BJ (cell line): Measurements from ENCODE around the gene CINP. TPM values are rescaled to one million over a fixed set of nuclear protein-coding genes. Genes with fewer than 3 reads are reported as not detected.

ENCODE experiments used
- CTCF ChIA-PET: fragments of 350-600 bp; formaldehyde crosslinking; extraction: SDS; loops from one replicate; lab custom pipeline; 2021; ENCODE audit warnings: antibody characterized with exemption, inconsistent platforms; lab: Yijun Ruan, JAX
- POLR2A ChIA-PET: fragments of 300-600 bp; sonication (Branson Sonifier 250); formaldehyde crosslinking; extraction: SDS; loops from one replicate; lab custom pipeline; 2021; ENCODE audit warnings: antibody characterized with exemption; lab: Charles Lee
- DNase-seq: peaks from one replicate; pipeline ENCODE4 v3.0.0-alpha.2; 2011; ENCODE audit warnings: low read depth
- H3K27me3 ChIP-seq: 2 replicates; pipeline ENCODE4 v1.6.0; 2011; ENCODE audit warnings: low read length; ENCODE audit not compliant: control insufficient read depth, insufficient read depth
- H3K36me3 ChIP-seq: 2 replicates; pipeline ENCODE4 v1.5.1; 2011; ENCODE audit warnings: low read length; ENCODE audit not compliant: control insufficient read depth, insufficient read depth
- H3K4me3 ChIP-seq: 2 replicates; pipeline ENCODE4 v1.5.1; 2011; ENCODE audit warnings: low read depth, mild to moderate bottlenecking, control low read depth, low read length
- polyA plus RNA-seq: library from polyadenylated mRNA; depleted of rRNA; stranded (reverse); fragments of >200 nt; gene quantifications from 2 replicates; pipeline ENCODE4 v1.2.3, GENCODE V29; 2011
- TF ChIP-seq, protein P1 (sequence below): IDR thresholded peaks from 2 replicates; pipeline ENCODE4 v1.5.1; 2011; ENCODE audit warnings: low read depth, mild to moderate bottlenecking, control low read depth, inconsistent platforms, low read length, moderate library complexity; ENCODE audit not compliant: insufficient read depth

Gene CINP
- polyA plus RNA-seq, 1 experiment = 49.1 TPM

DNA sequence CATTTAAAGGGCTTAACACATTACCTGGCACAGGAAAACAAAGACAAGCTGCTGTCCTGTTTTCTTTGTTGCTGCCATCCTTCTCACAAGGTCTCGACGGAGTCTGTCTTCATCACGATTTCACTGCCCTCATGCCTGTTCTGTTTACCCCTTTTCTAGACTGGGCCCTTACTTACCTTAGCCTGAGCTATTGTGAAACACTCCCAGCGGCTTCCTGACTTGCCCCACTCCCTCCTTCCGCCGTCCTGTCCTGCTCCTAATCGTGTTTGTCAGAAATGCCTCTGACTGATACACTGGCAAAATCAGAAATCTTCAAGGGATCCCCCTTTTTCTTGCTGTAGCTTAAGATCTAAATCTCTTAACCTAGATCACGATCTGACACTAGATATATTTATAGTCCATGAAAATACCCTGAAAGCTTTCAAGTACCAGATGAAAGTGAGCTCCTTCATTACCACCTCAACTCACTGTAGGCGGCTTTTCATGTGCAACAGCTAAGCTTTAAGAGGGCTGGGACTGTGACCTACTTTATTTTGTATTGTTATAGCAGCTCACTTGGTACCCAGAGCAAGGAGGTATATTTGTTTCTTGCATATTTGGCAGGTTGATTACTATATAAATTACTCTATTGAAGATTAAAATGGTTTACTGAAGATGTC lies 32.2 kb upstream of the CINP start:
- no peaks in the 10 kb centered on the region for H3K27me3 ChIP-seq
- TF ChIP-seq, protein P1, sequence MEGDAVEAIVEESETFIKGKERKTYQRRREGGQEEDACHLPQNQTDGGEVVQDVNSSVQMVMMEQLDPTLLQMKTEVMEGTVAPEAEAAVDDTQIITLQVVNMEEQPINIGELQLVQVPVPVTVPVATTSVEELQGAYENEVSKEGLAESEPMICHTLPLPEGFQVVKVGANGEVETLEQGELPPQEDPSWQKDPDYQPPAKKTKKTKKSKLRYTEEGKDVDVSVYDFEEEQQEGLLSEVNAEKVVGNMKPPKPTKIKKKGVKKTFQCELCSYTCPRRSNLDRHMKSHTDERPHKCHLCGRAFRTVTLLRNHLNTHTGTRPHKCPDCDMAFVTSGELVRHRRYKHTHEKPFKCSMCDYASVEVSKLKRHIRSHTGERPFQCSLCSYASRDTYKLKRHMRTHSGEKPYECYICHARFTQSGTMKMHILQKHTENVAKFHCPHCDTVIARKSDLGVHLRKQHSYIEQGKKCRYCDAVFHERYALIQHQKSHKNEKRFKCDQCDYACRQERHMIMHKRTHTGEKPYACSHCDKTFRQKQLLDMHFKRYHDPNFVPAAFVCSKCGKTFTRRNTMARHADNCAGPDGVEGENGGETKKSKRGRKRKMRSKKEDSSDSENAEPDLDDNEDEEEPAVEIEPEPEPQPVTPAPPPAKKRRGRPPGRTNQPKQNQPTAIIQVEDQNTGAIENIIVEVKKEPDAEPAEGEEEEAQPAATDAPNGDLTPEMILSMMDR = no peak
- H3K36me3 ChIP-seq = no peaks in the 10 kb centered on the region; the same call in none of the 2 replicates
- ChIA-PET POLR2A (no interaction called here), CTCF (interaction anchor here (1.1 to 2.0 kb wide), 3 partner anchors 9 to 44 kb away, joined by 3 to 4 read pairs (median 3); no protein-coding TSS in a partner anchor)
- DNase-seq = no peak
- H3K4me3 ChIP-seq = no peak overlapping the region

DNA sequence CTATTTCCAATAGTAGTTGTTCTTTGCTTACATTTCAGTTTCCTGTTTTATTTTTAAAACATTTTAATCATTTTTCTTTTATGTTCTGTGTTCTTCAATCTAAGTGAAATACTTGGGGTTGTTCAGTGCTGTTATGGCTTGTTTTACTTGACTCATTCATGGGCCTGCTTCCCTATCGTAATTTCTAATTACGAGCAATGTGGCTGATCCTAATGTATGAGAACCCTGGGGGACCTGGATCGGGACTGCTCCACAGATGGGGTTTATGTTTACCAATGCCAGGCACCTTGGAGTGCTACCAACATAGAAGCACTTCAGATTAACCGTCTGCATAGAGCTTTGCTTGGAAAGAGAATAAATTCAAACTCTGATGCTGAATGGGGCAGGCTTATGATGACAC lies 29.8 kb upstream of the CINP start:
- TF ChIP-seq, protein P1 = no peak
- POLR2A ChIA-PET = no interaction called here
- no peaks in the 10 kb centered on the region for H3K27me3 ChIP-seq
- peak; percentile 49 for DNase-seq
- H3K36me3 ChIP-seq = no peaks in the 10 kb centered on the region; the same call in 1 of the 2 replicates
- no peak overlapping the region for H3K4me3 ChIP-seq
- CTCF ChIA-PET = interaction anchor here (1.7 kb wide), 1 partner anchor 46 kb away, joined by 6 read pairs; no protein-coding TSS in a partner anchor

DNA sequence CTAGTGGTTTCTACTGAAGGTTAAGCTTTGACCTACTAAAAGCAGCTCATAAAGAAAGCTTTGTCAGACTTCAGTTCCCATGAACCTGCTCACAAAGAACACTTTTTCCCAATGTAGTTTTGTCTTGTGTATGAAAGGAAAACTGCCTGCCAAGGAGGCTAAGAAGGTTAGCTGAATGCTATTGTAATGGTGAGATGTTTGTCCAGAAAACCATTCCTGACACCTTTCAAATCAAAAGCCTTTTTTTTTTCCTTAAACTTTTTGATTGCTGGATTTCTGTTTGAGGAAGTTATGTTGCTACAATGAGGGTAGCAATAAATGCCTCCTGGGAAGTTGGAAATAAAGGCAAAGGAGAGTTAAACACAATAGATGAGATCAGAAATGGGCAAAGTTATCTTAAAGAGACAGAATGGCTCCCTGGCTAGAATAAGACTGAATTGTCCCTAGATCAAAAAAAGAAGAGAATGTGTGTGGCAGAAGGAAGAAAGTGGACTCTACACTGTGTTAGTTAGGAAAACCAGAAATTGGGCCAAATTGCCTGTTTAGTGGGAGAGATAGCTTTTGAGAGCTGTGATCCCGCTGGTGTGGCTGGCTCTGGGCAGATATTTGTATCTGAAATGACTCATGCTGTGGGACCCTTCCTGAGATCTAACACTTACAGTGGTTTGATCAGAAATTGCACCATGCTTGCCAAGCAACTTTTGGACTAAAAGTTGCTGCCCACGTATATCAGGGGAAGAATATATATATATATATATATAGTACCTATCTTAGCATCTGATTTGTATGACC lies 27.6 kb upstream of the CINP start:
- TF ChIP-seq, protein P1 = no peak
- CTCF ChIA-PET = interaction anchor here (1.2 to 1.8 kb wide), 2 partner anchors 14 to 47 kb away, joined by 5 read pairs; no protein-coding TSS in a partner anchor
- Histone ChIP-seq H3K36me3 (no peaks in the 10 kb centered on the region), H3K4me3 (no peak overlapping the region), H3K27me3 (no peaks in the 10 kb centered on the region)
- no peak for DNase-seq
- POLR2A ChIA-PET = no interaction called here

DNA sequence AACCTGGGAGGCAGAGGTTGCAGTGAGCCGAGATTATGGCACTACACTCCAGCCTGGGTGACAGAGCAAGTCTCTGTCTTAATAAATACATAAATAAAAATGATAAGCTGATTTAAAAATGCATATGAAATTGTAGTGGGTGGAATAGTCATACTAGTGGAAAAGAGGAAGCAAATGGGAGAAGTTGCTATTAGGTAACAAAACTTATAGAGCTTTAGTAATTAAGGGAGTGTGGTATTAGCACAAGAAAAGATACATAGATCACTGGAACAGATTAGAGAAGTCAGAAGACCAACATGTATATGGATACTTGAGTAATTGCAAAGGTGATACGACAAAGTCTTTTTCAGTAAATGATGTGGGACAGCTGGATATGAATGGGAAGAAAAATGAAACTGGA lies 26.6 kb upstream of the CINP start:
- DNase-seq = no peak
- CTCF ChIA-PET = interaction anchor here (0.7 to 1.2 kb wide), 2 partner anchors 48 to 127 kb away, joined by 3 to 5 read pairs; no protein-coding TSS in a partner anchor
- TF ChIP-seq, protein P1 = no peak
- Histone ChIP-seq H3K4me3 (no peak overlapping the region), H3K36me3 (no peaks in the 10 kb centered on the region), H3K27me3 (no peaks in the 10 kb centered on the region)
- POLR2A ChIA-PET = no interaction called here

DNA sequence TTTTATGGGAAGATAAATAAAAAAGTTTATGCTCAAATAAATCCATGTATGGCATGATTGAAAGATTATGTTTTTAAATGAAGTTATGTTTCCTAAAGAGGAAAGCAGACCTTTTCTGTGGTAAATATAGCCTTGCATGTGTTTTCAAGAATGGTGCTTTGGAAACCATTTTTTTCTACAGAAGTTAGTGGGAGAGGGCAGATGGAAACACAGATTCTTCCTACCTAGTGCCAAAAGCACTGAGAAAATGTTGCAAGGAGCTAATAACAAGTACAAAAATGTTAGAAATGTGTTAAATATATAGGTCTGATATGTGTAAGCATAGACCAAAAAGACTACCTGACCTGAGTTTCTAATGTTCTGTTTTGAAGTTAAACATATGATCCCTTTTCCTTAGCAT lies 24.4 kb upstream of the CINP start:
- H3K36me3 ChIP-seq = no peaks in the 10 kb centered on the region
- CTCF ChIA-PET = no interaction called here
- TF ChIP-seq, protein P1 = no peak
- no peaks in the 10 kb centered on the region for H3K27me3 ChIP-seq
- H3K4me3 ChIP-seq = no peak overlapping the region
- POLR2A ChIA-PET = no interaction called here
- no peak for DNase-seq
